ENCODE measurements around the gene TFRC. TPM values are rescaled to one million over a fixed set of nuclear protein-coding genes. Genes with fewer than 3 reads are reported as not detected.
"Not testable (repeated sequence)": the region's sequence is repeated elsewhere in the genome, so short reads cannot be mapped to it uniquely, and the experiment has no call there.

The TFRC gene
- total RNA-seq, 1 donor from 2014 or later: 74.0 TPM

GRCh38 chr3:196093317-196094111 lies 11.6 kb upstream of the TFRC start:
- no peak for TF ChIP-seq CTCF (IDR thresholded peaks at IDR 0.05; ENCODE audit: unreplicated experiment)
- no peak overlapping the region for H3K4me3 Mint-ChIP-seq (ENCODE audit: low read depth)
- no peaks in the 10 kb centered on the region for H3K9me3 Mint-ChIP-seq (ENCODE audit: low read depth)
- H3K27ac Mint-ChIP-seq: no peak overlapping the region
- H3K36me3 Mint-ChIP-seq (ENCODE audit: insufficient read depth): no peaks in the 10 kb centered on the region
- peaks cover under 1% of the 10 kb centered on the region for H3K27me3 Mint-ChIP-seq
- no peak for DNase-seq (ENCODE audit: low spot score, unreplicated experiment)
- H3K4me1 Mint-ChIP-seq (ENCODE audit: low read depth): peaks cover 2% of the 10 kb centered on the region

- Mint-ChIP-seq H3K4me1 (ENCODE audit: low read depth) (peaks cover under 1% of the 10 kb centered on the region), H3K27ac (no peak overlapping the region), H3K9me3 (ENCODE audit: low read depth) (no peaks in the 10 kb centered on the region), H3K4me3 (ENCODE audit: low read depth) (no peak overlapping the region), H3K27me3 (peaks cover 6% of the 10 kb centered on the region), H3K36me3 (ENCODE audit: insufficient read depth) (no peaks in the 10 kb centered on the region)
- no peak for DNase-seq (ENCODE audit: low spot score, unreplicated experiment)
- TF ChIP-seq CTCF (IDR thresholded peaks at IDR 0.05; ENCODE audit: unreplicated experiment): no peak
These were observed 6.0 kb upstream of the TFRC start for GRCh38 chr3:196087906-196088305.

- H3K27ac Mint-ChIP-seq: peak overlapping the region; percentile 81
- peaks cover 6% of the 10 kb centered on the region for H3K27me3 Mint-ChIP-seq
- no peaks in the 10 kb centered on the region for H3K36me3 Mint-ChIP-seq (ENCODE audit: insufficient read depth)
- H3K4me3 Mint-ChIP-seq (ENCODE audit: low read depth): peak overlapping the region; percentile 90
- peaks cover 17% of the 10 kb centered on the region for H3K4me1 Mint-ChIP-seq (ENCODE audit: low read depth)
- no peak for DNase-seq (ENCODE audit: low spot score, unreplicated experiment)
- TF ChIP-seq CTCF (IDR thresholded peaks at IDR 0.05; ENCODE audit: unreplicated experiment): no peak
- H3K9me3 Mint-ChIP-seq (ENCODE audit: low read depth): no peaks in the 10 kb centered on the region
These were observed 705 bp upstream of the TFRC start for GRCh38 chr3:196082619-196082971.

GRCh38 chr3:196081002-196081833 lies 672 bp downstream of the TFRC start:
- Mint-ChIP-seq H3K27me3 (peaks cover 6% of the 10 kb centered on the region), H3K36me3 (ENCODE audit: insufficient read depth) (peaks cover 2% of the 10 kb centered on the region), H3K4me1 (ENCODE audit: low read depth) (peaks cover 17% of the 10 kb centered on the region), H3K4me3 (ENCODE audit: low read depth) (peak overlapping the region; percentile 90), H3K27ac (peak overlapping the region; percentile 98), H3K9me3 (ENCODE audit: low read depth) (no peaks in the 10 kb centered on the region)
- peak; percentile 37 for DNase-seq (ENCODE audit: low spot score, unreplicated experiment)
- no peak for TF ChIP-seq CTCF (IDR thresholded peaks at IDR 0.05; ENCODE audit: unreplicated experiment)

GRCh38 chr3:196080101-196080846 lies 1.6 kb downstream of the TFRC start:
- Mint-ChIP-seq H3K4me3 (ENCODE audit: low read depth) (peak overlapping the region; percentile 90), H3K4me1 (ENCODE audit: low read depth) (peaks cover 17% of the 10 kb centered on the region), H3K27ac (peak overlapping the region; percentile 93)
- not testable (repeated sequence) for H3K9me3 Mint-ChIP-seq (ENCODE audit: low read depth); H3K27me3 Mint-ChIP-seq; H3K36me3 Mint-ChIP-seq (ENCODE audit: insufficient read depth); DNase-seq (ENCODE audit: low spot score, unreplicated experiment)

Data from progenitor cell of endocrine pancreas (in vitro differentiated cells).